Measurements from ENCODE around the gene DPYSL3.

The DPYSL3 gene

GRCh38 chr5:147472664-147473475, 37.0 kb downstream of the DPYSL3 start:
- DNase-seq (ENCODE audit: low read depth in 2 of 2), result no peak

GRCh38 chr5:147467973-147468508, 41.8 kb downstream of the DPYSL3 start:
- no peak for DNase-seq (ENCODE audit: low read depth in 2 of 2)

GRCh38 chr5:147466360-147466980, 43.4 kb downstream of the DPYSL3 start:
- DNase-seq (ENCODE audit: low read depth in 2 of 2), result no peak

- DNase-seq (ENCODE audit: low read depth in 2 of 2), result no peak
Observed at GRCh38 chr5:147465747-147466146, 44.1 kb downstream of the DPYSL3 start.

GRCh38 chr5:147464211-147464610, 45.7 kb downstream of the DPYSL3 start:
- DNase-seq (ENCODE audit: low read depth in 2 of 2), result no peak

- no peak for DNase-seq (ENCODE audit: low read depth in 2 of 2)
Observed at GRCh38 chr5:147461915-147462314, 48.0 kb downstream of the DPYSL3 start.

- no peak for DNase-seq (ENCODE audit: low read depth in 2 of 2)
Observed at GRCh38 chr5:147460380-147460779, 49.5 kb downstream of the DPYSL3 start.

GRCh38 chr5:147458581-147458980, 51.3 kb downstream of the DPYSL3 start:
- DNase-seq (ENCODE audit: low read depth in 2 of 2), result no peak

GRCh38 chr5:147455822-147456450, 53.9 kb downstream of the DPYSL3 start:
- no peak for DNase-seq (ENCODE audit: low read depth in 2 of 2)

GRCh38 chr5:147454996-147455677, 54.7 kb downstream of the DPYSL3 start:
- no peak for DNase-seq (ENCODE audit: low read depth in 2 of 2)

- peak; percentile 33 to 52 for DNase-seq (ENCODE audit: low read depth in 2 of 2)
Observed at GRCh38 chr5:147453875-147454814, 55.7 kb downstream of the DPYSL3 start.

GRCh38 chr5:147452165-147452811, 57.6 kb downstream of the DPYSL3 start:
- no peak for DNase-seq (ENCODE audit: low read depth in 2 of 2)

- DNase-seq (ENCODE audit: low read depth in 2 of 2), result no peak
Observed at GRCh38 chr5:147451193-147451592, 58.7 kb downstream of the DPYSL3 start.

- DNase-seq (ENCODE audit: low read depth in 2 of 2), result no peak
Observed at GRCh38 chr5:147450606-147451005, 59.3 kb downstream of the DPYSL3 start.

GRCh38 chr5:147448766-147449165, 61.1 kb downstream of the DPYSL3 start:
- DNase-seq (ENCODE audit: low read depth in 2 of 2), result no peak

- no peak for DNase-seq (ENCODE audit: low read depth in 2 of 2)
Observed at GRCh38 chr5:147446523-147446922, 63.3 kb downstream of the DPYSL3 start.

GRCh38 chr5:147445917-147446316, 64.0 kb downstream of the DPYSL3 start:
- DNase-seq (ENCODE audit: low read depth in 2 of 2), result no peak

GRCh38 chr5:147445090-147445489, 64.8 kb downstream of the DPYSL3 start:
- DNase-seq (ENCODE audit: low read depth in 2 of 2), result no peak

- no peak for DNase-seq (ENCODE audit: low read depth in 2 of 2)
Observed at GRCh38 chr5:147442224-147442623, 67.6 kb downstream of the DPYSL3 start.

- no peak for DNase-seq (ENCODE audit: low read depth in 2 of 2)
Observed at GRCh38 chr5:147441191-147441695, 68.6 kb downstream of the DPYSL3 start.
